ENCODE data around the gene KCTD1. TPM values are rescaled to one million over a fixed set of nuclear protein-coding genes. Genes with fewer than 3 reads are reported as not detected.

The KCTD1 gene
- polyA plus RNA-seq, 3 donors: 0.40 TPM; not detected in 2

- no peaks in the 10 kb centered on the region for H3K36me3 ChIP-seq (replicated peaks in 1 of 2; ENCODE audit: control insufficient read depth in 1 of 2, insufficient read depth in 2 of 2, low read length in 2 of 2)
- H3K27ac Mint-ChIP-seq: no peak overlapping the region
- peaks cover 8 to 12% of the 10 kb centered on the region in 2 donors for H3K36me3 Mint-ChIP-seq
- peaks cover 9 to 29% of the 10 kb centered on the region in 2 donors for H3K27me3 ChIP-seq (ENCODE audit: control insufficient read depth in 2 of 2, insufficient read depth in 2 of 2, low read length in 2 of 2)
- no peaks in the 10 kb centered on the region for H4K20me1 ChIP-seq (ENCODE audit: insufficient read depth, low read length)
- H3K27ac ChIP-seq (ENCODE audit: low read depth in 1 of 2, low read length in 2 of 2): no peak overlapping the region
- H3K4me3 ChIP-seq (replicated peaks in 1 of 3; ENCODE audit: low read depth in 2 of 3, low read length in 3 of 3): no peak overlapping the region
- peaks cover 5 to 9% of the 10 kb centered on the region in 2 donors for H3K9me3 ChIP-seq (replicated peaks in 1 of 2; ENCODE audit: control insufficient read depth in 1 of 2, insufficient read depth in 1 of 2, low read length in 2 of 2)
- peaks cover 22 to 35% of the 10 kb centered on the region in 2 donors for H3K4me1 ChIP-seq (ENCODE audit: control insufficient read depth in 1 of 2, insufficient read depth in 2 of 2, low read length in 2 of 2)
- peak overlapping the region in 1 of 2 donors; percentile 35 for H3K4me3 Mint-ChIP-seq
- no peak overlapping the region for H3K4me2 ChIP-seq (replicated peaks; ENCODE audit: extremely low read depth, low read length, poor library complexity, severe bottlenecking)
- no peak for TF ChIP-seq CTCF (IDR thresholded peaks at IDR 0.05)
- no peak overlapping the region for H3K9ac ChIP-seq (ENCODE audit: insufficient read depth, low read length, poor library complexity, severe bottlenecking)
- H2AFZ ChIP-seq (ENCODE audit: insufficient read depth, low read depth, low read length, poor library complexity, severe bottlenecking): no peak overlapping the region
- H3K4me1 Mint-ChIP-seq: peaks cover 33% of the 10 kb centered on the region
- H3K9me3 Mint-ChIP-seq: peaks cover 2 to 21% (median 4%) of the 10 kb centered on the region in 7 donors
- no peaks in the 10 kb centered on the region for H3K79me2 ChIP-seq (ENCODE audit: insufficient read depth, low read length)
- no CpG with 5 or more reads among the region's 7 CpGs for WGBS (ENCODE audit: insufficient coverage)
- no peak for DNase-seq
- H3K27me3 Mint-ChIP-seq (ENCODE audit: low read depth in 3 of 3): peaks cover 26 to 37% (median 36%) of the 10 kb centered on the region in 3 donors
- intact Hi-C loops (cut with micrococcal nuclease): no loop called here
Measured at GRCh38 chr18:26545335-26546123, 2.8 kb downstream of the KCTD1 start.

DNA sequence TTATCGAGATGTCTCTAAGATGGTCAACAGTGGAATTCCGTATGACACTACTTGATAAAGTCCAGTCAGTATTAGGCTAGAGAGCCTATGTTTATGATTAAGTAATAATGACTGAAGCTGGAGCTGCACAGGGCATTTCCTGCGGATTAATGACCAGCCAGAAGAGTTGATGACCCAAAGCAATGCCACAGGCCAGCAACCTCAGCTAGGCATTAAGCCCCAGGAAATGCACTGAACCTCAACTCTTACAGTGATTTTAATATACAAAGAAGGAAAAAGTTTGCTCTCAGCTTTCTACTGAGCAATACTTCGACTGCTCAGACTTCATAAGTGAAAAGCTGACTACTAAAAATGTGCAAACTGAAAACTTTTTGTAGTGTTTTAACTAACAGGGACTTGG lies 3.9 kb downstream of the KCTD1 start:
- Histone ChIP-seq H4K20me1 (ENCODE audit: insufficient read depth, low read length) (no peaks in the 10 kb centered on the region), H3K4me3 (replicated peaks in 1 of 3; ENCODE audit: low read depth in 2 of 3, low read length in 3 of 3) (no peak overlapping the region), H3K4me2 (replicated peaks; ENCODE audit: extremely low read depth, low read length, poor library complexity, severe bottlenecking) (no peak overlapping the region), H3K27ac (ENCODE audit: low read depth in 1 of 2, low read length in 2 of 2) (no peak overlapping the region), H3K4me1 (ENCODE audit: control insufficient read depth in 1 of 2, insufficient read depth in 2 of 2, low read length in 2 of 2) (peaks cover 11 to 25% of the 10 kb centered on the region in 2 donors), H2AFZ (ENCODE audit: insufficient read depth, low read depth, low read length, poor library complexity, severe bottlenecking) (no peak overlapping the region), H3K27me3 (ENCODE audit: control insufficient read depth in 2 of 2, insufficient read depth in 2 of 2, low read length in 2 of 2) (peaks cover under 1 to 18% of the 10 kb centered on the region in 2 donors), H3K79me2 (ENCODE audit: insufficient read depth, low read length) (no peaks in the 10 kb centered on the region), H3K9ac (ENCODE audit: insufficient read depth, low read length, poor library complexity, severe bottlenecking) (no peak overlapping the region), H3K9me3 (replicated peaks in 1 of 2; ENCODE audit: control insufficient read depth in 1 of 2, insufficient read depth in 1 of 2, low read length in 2 of 2) (peaks cover 5 to 6% of the 10 kb centered on the region in 2 donors), H3K36me3 (replicated peaks in 1 of 2; ENCODE audit: control insufficient read depth in 1 of 2, insufficient read depth in 2 of 2, low read length in 2 of 2) (no peaks in the 10 kb centered on the region)
- no peak for TF ChIP-seq CTCF (IDR thresholded peaks at IDR 0.05)
- peaks cover 0 to 11% (median 2%) of the 10 kb centered on the region in 7 donors for H3K9me3 Mint-ChIP-seq
- peaks cover 23% of the 10 kb centered on the region for H3K4me1 Mint-ChIP-seq
- peaks cover 15 to 26% (median 26%) of the 10 kb centered on the region in 3 donors for H3K27me3 Mint-ChIP-seq (ENCODE audit: low read depth in 3 of 3)
- no peak for DNase-seq
- H3K27ac Mint-ChIP-seq: no peak overlapping the region
- 100% methylated on average over 2 of the region's 4 CpGs for WGBS (ENCODE audit: insufficient coverage)
- intact Hi-C loops (cut with micrococcal nuclease): no loop called here
- H3K4me3 Mint-ChIP-seq: no peak overlapping the region
- H3K36me3 Mint-ChIP-seq: peaks cover 8 to 9% of the 10 kb centered on the region in 2 donors

All from CD14-positive monocyte (primary cell).